ENCODE data around the gene PIEZO1. TPM values are rescaled to one million over a fixed set of nuclear protein-coding genes. Genes with fewer than 3 reads are reported as not detected.

PIEZO1 gene
- total RNA-seq, 1 experiment from 2014 or later = 71.1 TPM

DNA sequence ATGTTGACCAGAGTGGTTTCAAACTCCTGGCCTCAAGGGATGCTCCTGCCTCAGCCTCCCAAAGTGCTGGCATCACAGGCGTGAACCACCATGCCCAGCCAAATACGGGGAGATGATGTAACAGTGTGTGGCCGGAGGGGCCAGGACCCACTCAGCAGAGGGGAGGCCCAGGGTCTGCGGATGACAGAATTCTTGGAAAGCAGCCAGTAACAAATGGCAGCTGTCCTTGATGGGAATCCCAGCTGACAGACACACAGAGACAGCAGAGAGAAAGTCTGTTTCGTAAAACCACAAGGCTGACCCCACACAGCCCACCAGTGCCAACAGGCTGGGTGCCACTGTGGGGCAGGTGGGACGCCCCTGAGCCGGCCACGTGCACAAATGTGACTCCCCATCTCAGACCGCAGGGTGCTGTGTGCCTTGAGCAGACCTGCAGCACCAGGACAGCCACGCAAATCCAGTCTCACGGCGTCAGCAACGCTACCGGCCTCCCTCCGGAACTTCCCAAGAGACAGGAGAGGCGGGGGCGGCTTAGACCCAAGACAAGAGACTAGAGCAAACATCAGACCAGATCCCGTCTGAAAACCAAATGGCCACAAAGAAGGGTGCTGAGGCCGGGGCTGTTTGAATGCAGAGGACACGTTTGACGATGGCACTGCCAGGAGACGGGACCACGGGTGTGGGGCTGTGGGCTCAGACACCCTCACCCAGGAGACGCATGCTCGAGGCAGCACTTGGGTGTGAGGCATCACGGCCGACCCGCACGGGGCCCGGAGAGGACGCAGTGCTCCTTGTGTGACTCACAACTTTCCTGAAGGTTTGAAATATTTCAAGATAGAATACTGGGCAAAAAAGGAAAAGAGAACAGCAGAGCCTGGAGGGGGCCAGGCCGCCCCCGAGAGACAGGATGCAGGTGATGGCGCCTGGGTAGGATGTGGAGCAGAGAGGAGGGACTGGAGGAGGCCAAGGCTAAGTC lies 54.1 kb downstream of the PIEZO1 start:
- H3K18ac ChIP-seq (ENCODE audit: insufficient read length, low read depth, low read length) = no peak overlapping the region
- DNase-seq = no peak
- no peaks in the 10 kb centered on the region for H3K4me1 ChIP-seq (ENCODE audit: insufficient read depth, low read length)
- Mint-ChIP-seq H3K27me3 (ENCODE audit: low read depth) (no peaks in the 10 kb centered on the region; the same call in 1 of the 2 replicates), H3K4me3 (no peak overlapping the region), H3K36me3 (ENCODE audit: insufficient read depth in 1 of 3, low read depth in 3 of 3) (peaks cover 5 to 17% (median 13%) of the 10 kb centered on the region in 3 experiments; a peak in 6 of 7 replicates), H3K27ac (peak overlapping the region in 2 of 3 experiments; percentile 34 to 81; a peak in 3 of 7 replicates), H3K4me1 (no peaks in the 10 kb centered on the region), H3K9me3 (no peaks in the 10 kb centered on the region)
- no peaks in the 10 kb centered on the region for H4K20me1 ChIP-seq (ENCODE audit: control insufficient read depth, insufficient read depth, insufficient read length)
- no peak overlapping the region for H4K91ac ChIP-seq (ENCODE audit: insufficient read length, low read depth, low read length)
- no peak overlapping the region for H2AFZ ChIP-seq (ENCODE audit: low read length)
- no peaks in the 10 kb centered on the region for H3K79me2 ChIP-seq (ENCODE audit: insufficient read depth, low read length)
- H3K14ac ChIP-seq (ENCODE audit: insufficient read depth, low read length) = no peak overlapping the region
- no peak overlapping the region for H2BK120ac ChIP-seq (ENCODE audit: low read depth, low read length, poor library complexity, severe bottlenecking)
- no peaks in the 10 kb centered on the region for H3K79me1 ChIP-seq (ENCODE audit: insufficient read depth, low read depth, low read length, poor library complexity, severe bottlenecking)
- no peak overlapping the region for H2BK12ac ChIP-seq (ENCODE audit: insufficient read length, low read depth, low read length)
- TF ChIP-seq, protein P1, sequence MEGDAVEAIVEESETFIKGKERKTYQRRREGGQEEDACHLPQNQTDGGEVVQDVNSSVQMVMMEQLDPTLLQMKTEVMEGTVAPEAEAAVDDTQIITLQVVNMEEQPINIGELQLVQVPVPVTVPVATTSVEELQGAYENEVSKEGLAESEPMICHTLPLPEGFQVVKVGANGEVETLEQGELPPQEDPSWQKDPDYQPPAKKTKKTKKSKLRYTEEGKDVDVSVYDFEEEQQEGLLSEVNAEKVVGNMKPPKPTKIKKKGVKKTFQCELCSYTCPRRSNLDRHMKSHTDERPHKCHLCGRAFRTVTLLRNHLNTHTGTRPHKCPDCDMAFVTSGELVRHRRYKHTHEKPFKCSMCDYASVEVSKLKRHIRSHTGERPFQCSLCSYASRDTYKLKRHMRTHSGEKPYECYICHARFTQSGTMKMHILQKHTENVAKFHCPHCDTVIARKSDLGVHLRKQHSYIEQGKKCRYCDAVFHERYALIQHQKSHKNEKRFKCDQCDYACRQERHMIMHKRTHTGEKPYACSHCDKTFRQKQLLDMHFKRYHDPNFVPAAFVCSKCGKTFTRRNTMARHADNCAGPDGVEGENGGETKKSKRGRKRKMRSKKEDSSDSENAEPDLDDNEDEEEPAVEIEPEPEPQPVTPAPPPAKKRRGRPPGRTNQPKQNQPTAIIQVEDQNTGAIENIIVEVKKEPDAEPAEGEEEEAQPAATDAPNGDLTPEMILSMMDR (conservative IDR thresholded peaks at IDR 0.05) = no peak
- no peak overlapping the region for H3K56ac ChIP-seq (ENCODE audit: insufficient read length, low read depth, low read length)
- no peak overlapping the region for H3K4me2 ChIP-seq (ENCODE audit: insufficient read depth, insufficient read length, low read length)
- no peaks in the 10 kb centered on the region for H3K27me3 ChIP-seq (ENCODE audit: insufficient read depth, low read length)
- H2BK15ac ChIP-seq (ENCODE audit: low read depth, low read length) = no peak overlapping the region
- no peak overlapping the region for H3K9ac ChIP-seq (ENCODE audit: extremely low read depth, insufficient read length, low read length)
- H3T11ph ChIP-seq (ENCODE audit: low read length) = no peak overlapping the region
- no peaks in the 10 kb centered on the region for H3K9me3 ChIP-seq (ENCODE audit: control insufficient read depth, low read depth, low read length)
- H4K8ac ChIP-seq (replicated peaks; ENCODE audit: insufficient read length, low read depth, low read length) = no peak overlapping the region
- H3K23ac ChIP-seq (ENCODE audit: insufficient read length, low read depth, low read length) = no peak overlapping the region
- no peak overlapping the region for H2BK20ac ChIP-seq (ENCODE audit: low read depth, low read length, poor library complexity, severe bottlenecking)
- H2AK5ac ChIP-seq (ENCODE audit: insufficient read length, low read length) = no peak overlapping the region
- WGBS (ENCODE audit: extremely low coverage, insufficient read length, low lambda C conversion rate) = no CpG with 5 or more reads among the region's 34 CpGs
- H3K27ac ChIP-seq (ENCODE audit: insufficient read length, low read depth, low read length) = no peak overlapping the region
- H2BK5ac ChIP-seq (ENCODE audit: insufficient read length, low read length) = no peak overlapping the region
- no peak overlapping the region for H3K4ac ChIP-seq (ENCODE audit: low read depth, low read length)
- no peaks in the 10 kb centered on the region for H3K23me2 ChIP-seq (ENCODE audit: insufficient read length, low read depth, low read length, poor library complexity, severe bottlenecking)
- no peak overlapping the region for H4K5ac ChIP-seq (ENCODE audit: insufficient read length, low read depth, low read length)
